CMK (cell line): ENCODE measurements around the gene DPP4.
"Not testable (repeated sequence)": the region's sequence is repeated elsewhere in the genome, so short reads cannot be mapped to it uniquely, and the experiment has no call there.

Source experiments
- DNase-seq: peaks from one replicate; pipeline ENCODE4 v3.0.0-alpha.2; 2010; ENCODE audit warnings: low read depth

Gene DPP4

DNA sequence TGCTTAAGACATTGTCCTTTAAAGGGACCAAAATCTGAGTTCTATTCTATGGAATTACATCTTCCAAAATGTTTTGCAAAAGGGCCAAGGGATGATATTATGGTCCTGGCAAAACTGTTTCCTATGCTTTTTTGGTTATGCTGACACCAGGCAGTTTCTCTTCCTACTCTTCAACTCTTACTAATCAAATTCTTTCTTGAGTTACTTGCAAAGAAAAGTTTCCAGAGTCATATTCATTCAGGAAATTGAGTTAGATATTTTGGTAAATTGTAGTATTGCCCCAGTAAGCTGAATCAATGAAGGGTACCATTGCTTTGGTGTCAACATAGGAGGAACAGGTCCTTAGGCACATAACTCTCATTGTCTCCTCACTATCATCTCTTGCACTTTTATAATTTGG is 118.8 kb downstream of the DPP4 start:
- DNase-seq, result no peak

DNA sequence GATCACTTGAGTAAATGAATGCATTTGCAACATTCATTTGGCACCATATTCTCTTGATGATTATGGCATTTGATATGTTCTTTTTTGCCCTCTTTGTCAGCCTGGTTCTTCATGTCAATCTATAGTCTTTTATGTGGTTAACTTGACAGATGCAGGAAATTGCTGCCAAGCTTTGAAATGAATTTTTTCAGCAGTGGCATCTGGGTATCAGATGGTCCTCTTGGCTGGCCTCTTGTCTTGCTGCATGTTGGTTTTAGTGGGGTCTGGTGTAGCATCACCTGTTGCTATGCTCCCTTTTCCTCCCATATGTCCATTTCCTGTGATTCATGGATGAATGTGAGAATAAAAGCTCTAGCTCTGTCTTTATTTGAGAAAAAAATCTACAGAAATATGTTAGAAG is 119.9 kb downstream of the DPP4 start:
- DNase-seq, result no peak

DNA sequence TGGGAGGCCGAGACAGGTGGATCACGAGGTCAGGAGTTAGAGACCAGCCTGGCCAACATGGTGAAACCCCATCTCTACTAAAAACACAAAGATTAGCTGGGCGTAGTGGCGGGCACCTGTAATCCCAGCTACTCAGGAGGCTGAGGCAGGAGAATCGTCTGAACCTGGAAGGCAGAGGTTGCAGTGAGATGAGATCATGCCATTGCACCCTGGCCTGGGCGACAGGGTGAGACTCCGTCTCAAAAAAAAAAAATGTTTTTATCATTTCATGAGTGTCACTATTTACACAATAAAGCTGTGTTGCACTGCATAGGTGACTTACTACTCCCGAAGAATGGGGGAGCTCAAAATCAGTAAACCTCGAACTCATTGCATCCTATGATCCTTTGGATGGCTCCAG is 120.6 kb downstream of the DPP4 start:
- DNase-seq, result not testable (repeated sequence)

- DNase-seq, result no peak
Measured at GRCh38 chr2:161952783-161953191, 121.2 kb downstream of the DPP4 start.

- DNase-seq, result no peak
Measured at GRCh38 chr2:161947836-161948235, 126.2 kb downstream of the DPP4 start.

GRCh38 chr2:161947406-161947805 is 126.6 kb downstream of the DPP4 start:
- DNase-seq, result no peak

GRCh38 chr2:161946489-161947107 is 127.4 kb downstream of the DPP4 start:
- DNase-seq, result no peak

DNA sequence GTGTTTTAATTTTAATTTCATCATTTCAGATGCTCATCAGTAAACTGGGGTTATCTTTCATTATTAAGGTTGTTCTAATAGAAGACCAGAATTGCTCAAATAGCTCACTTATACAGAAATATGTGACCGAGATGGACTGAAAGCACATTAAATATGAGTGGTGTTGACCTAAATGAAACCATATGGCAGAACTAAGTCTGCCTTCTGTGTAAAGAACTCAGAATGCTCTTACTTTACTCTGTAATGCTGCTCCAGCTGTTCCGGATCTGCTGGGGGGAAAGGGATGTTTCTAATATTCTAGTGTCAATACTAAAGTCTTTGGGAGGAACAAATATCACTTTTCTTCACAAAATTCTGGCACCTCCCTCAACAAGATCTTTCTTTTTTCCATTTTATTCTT is 131.0 kb downstream of the DPP4 start:
- no peak for DNase-seq
